Measurements from ENCODE around the gene STK17A. TPM values are rescaled to one million over a fixed set of nuclear protein-coding genes. Genes with fewer than 3 reads are reported as not detected.

Gene STK17A
- 74.9 and 111 TPM in 2 replicates for total RNA-seq (2014; rRNA removed; shearing (Covaris generic); ENCODE audit: low replicate concordance)

DNA sequence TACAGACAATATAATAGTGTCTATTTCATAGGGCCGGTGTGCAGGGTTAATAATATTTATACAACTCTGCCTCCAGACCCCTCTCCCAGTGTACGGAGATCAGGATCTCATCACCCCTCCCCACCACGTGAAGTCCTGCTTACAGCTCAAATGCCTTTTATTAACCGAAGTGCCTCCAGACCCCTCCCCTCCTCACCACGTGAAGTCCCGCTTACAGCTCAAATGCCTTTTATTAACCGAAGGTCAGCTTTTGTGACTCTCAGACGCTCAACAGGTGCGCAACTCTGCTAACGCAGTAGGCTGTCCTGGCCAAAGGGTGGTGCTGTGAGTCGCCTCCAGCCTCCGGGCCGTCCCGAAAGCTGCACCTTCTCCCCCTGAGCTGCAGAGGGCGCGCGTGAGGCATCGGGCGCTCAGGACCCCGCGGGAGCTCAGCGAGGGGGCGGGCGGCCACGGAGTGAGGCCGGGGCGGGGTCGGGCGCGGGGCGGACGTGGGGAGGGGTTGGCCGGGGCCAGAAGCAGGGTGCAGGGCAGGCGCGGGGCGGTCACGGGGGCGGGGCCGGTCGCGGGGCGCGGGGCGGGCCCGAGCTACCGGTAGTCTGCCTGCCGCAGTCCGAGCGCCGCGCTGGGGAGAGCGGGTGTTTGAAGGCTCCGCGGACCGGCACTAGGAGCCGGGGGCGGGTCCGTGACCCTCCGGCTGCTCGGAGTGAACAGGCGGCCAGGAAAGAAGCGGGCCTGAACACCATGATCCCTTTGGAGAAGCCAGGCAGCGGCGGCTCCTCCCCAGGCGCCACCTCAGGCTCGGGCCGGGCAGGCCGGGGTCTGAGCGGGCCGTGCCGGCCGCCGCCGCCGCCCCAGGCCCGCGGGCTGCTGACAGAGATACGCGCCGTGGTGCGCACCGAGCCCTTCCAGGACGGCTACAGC lies at the start of gene STK17A:
Gene STK17A, plus strand, starts transcription at position 606 of the 921 bp plus-strand sequence. Its CDS starts 136 bp downstream, at position 742.
- no peaks in the 10 kb centered on the region for H3K36me3 ChIP-seq
- H3K27me3 ChIP-seq = no peaks in the 10 kb centered on the region
- DNase-seq = peak; percentile 87
- peak within 1 kb of the TSS; percentile 75 for H3K4me3 ChIP-seq
- H3K9me3 ChIP-seq = no peaks in the 10 kb centered on the region

DNA sequence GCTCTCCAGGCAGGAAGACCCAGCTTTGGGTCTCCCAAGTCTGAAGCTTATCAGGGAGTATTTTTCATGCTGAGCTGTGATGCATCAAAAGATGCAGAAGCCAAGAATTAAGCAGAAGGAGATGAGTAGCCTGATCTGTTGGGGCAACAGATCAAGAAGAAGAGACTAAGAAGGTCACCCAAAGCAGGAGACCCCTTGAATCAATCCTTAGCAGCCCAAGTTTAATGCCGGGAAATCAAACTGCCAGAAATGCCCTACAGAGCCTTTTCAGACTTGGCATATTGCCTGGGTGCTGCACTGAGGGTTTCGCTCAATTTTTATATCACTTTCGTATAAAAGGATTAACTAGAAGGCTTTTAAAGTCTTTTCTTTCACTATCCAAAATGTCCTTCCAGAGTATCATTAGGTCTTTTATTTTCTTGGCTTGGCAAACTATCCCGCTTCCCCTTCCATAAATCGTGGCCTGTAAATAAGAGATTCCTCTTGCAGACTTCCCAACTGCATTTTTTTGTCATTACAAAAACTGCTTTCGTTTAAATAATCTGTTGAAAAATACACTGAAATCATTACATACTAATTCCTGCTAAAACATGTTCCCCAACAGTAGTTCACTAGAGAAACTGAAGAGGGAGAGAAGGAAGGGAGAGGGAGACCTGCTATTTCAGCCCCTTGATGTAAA lies 49.0 kb upstream of the STK17A start:
- Histone ChIP-seq H3K4me3 (no peak overlapping the region), H3K9me3 (no peaks in the 10 kb centered on the region), H3K27me3 (no peaks in the 10 kb centered on the region), H3K36me3 (no peaks in the 10 kb centered on the region)
- peak; percentile 7 for DNase-seq

DNA sequence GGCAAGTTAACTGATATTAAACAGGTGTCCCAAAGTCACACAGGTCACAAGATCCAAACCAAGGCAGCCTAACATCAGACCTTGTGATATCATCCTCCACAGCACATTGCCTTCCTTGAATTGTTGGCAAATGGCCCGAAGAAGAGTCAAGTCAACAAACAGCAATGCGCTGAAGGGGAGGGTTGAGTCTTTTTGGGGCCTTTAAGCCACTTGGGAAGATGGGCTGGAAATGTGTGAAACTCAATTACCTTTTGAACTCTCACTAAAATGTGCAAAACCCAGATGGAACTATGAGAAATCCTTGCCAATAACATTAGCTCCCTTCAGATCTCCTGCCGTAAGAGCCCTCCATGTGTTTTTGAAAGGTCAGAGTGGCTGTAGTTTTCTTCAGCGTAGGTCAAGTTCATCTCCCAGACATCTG lies 47.9 kb upstream of the STK17A start:
- H3K27me3 ChIP-seq = no peaks in the 10 kb centered on the region
- no peak for DNase-seq
- H3K4me3 ChIP-seq = no peak overlapping the region
- no peaks in the 10 kb centered on the region for H3K9me3 ChIP-seq
- H3K36me3 ChIP-seq = no peaks in the 10 kb centered on the region

DNA sequence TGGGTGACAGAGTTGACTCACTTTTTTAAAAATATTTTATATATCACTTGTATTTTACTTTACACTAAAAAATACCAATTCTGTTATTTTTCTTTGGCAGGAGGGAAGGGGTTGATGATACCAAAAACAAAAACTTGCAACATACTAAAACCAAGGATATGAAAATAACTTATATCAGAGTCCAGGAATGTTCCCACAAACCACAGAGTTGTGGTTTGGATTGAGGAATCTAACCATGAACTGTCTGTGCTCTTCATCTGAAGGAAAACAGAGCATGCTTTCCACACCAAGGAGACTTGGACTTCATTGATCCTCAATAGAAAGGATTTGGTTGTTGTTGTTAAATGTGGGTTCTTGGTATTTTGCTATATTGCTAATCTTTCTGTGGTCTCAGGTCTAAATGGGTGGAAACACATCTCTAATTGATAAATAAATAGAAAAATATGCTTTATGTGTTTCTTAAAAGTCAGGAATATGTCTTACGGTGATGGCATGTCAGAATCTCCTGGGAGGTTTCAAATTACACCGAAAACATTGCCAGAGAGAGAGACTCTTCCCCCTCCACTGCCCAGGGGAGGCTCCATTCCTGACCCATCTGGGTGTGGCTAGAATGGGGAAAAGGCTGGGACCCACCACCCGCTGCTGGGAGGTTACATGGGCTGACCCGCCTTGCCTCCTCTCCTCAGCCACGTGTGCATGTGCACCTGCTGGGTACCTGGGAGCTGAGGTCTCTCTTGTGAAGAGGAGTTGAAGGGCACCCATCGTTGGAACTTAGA lies 46.9 kb upstream of the STK17A start:
- Histone ChIP-seq H3K4me3 (no peak overlapping the region), H3K9me3 (no peaks in the 10 kb centered on the region), H3K36me3 (no peaks in the 10 kb centered on the region), H3K27me3 (no peaks in the 10 kb centered on the region)
- peak; percentile 57 for DNase-seq

DNA sequence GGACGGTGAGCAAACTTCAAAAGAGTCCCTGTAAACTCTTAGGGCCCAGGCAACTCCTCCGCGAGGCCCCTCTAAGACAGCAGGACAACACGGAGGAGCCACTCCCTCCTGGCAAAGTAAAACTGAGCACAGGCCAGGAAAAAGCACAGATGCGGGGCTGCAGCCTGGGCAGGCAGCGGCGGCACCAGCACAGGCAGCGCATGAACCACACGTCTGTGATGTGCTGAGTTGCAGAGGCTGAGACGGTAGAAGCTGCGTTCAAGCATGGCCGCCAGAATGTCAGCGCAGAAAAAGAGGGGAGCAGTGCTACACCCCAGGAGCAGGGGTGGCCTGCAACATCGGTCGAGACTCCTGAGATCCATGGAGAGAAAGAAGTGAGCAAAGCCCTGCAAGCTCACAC lies 46.1 kb upstream of the STK17A start:
- Histone ChIP-seq H3K27me3 (no peaks in the 10 kb centered on the region), H3K4me3 (no peak overlapping the region), H3K9me3 (no peaks in the 10 kb centered on the region), H3K36me3 (no peaks in the 10 kb centered on the region)
- no peak for DNase-seq

DNA sequence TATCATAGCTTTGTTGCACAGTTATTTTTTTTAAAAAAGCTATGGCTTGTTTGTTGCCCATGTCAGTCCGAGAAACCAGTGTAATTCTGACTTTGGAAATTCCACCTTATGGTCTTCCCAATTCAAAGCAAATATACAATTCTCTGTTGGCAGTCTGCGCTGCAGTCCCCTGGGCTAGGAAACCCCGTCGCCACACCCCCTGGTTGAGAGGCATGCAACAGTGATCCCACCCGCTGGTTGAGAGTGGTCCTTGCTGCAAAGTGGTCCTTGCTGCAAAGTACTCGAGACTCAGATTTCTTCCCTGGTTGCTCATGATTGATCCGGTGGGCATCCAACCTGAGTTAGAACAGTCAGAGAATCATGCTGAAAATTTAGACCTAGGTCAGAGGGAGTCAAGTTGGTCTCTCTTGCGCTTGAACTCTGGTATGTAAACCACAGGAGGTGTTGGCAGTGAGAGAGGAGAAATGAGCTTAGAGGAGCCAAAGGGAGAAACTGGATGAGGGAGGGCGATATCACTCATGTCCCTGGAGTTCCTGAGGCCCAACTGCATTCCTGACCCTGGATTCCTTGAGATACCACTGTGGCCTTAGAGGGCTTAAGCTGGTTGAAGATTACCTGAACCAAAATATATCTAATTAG lies 45.0 kb upstream of the STK17A start:
- Histone ChIP-seq H3K36me3 (no peaks in the 10 kb centered on the region), H3K9me3 (no peaks in the 10 kb centered on the region), H3K27me3 (no peaks in the 10 kb centered on the region), H3K4me3 (no peak overlapping the region)
- peak; percentile 64 for DNase-seq

DNA sequence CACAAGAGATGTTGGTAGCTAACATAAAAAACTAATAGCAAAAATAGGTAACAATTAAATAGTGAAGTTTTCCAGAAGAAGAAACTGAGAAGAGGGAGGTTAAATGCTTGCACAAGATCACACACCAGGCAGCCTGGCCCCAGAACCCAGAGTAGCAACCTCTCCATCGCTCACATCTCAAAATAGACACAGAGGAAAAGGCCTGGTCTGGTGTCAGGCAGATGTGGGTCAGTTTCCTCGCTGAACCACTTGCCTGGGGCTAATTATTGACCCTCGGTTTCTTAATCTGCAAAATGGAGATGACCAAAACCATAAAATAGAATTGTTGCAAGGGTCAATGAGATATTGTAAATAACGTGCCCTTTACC lies 44.5 kb upstream of the STK17A start:
- Histone ChIP-seq H3K9me3 (no peaks in the 10 kb centered on the region), H3K4me3 (no peak overlapping the region), H3K27me3 (no peaks in the 10 kb centered on the region), H3K36me3 (no peaks in the 10 kb centered on the region)
- DNase-seq = no peak

DNA sequence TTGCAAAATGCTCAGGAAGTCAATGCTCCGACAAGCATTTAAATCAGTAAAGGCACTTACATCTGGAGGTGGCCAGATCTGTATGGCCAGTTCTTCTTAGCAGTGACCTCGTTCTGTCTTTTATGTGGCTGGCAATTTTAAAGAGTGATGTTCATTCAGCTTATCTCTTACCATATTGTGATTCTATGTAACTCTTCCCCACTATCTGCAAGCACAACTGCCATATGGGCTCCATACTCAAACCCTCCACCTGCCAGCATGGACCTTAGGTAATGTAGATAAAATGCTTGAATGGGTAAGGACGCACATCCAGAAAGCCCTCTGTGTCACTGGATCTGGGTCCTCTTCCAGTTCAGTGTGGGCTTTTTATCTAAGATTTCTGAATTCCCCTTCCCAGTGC lies 42.4 kb upstream of the STK17A start:
- no peak for DNase-seq
- no peaks in the 10 kb centered on the region for H3K27me3 ChIP-seq
- H3K36me3 ChIP-seq = no peaks in the 10 kb centered on the region
- H3K9me3 ChIP-seq = no peaks in the 10 kb centered on the region; the same call in 1 of the 2 replicates
- no peak overlapping the region for H3K4me3 ChIP-seq

DNA sequence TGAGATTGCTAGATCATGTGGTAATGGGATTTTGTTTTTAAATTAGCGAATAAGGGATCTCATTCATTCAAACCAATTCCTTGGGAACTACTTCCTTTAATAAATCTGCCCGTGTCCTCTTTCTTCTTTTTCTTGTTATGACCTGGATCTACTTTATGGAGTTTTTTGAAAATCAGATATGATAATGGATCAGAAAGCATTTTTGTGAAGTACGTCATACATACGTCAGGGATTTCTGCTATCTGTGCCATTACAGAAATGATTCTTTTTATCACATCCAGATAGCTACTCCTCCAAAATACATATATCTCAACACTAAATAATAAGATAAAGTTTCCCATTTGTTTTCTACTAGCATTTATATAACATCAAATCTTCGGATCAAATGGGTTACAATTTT lies 40.2 kb upstream of the STK17A start:
- Histone ChIP-seq H3K27me3 (no peaks in the 10 kb centered on the region), H3K4me3 (no peak overlapping the region), H3K36me3 (no peaks in the 10 kb centered on the region), H3K9me3 (no peaks in the 10 kb centered on the region; the same call in 1 of the 2 replicates)
- no peak for DNase-seq

DNA sequence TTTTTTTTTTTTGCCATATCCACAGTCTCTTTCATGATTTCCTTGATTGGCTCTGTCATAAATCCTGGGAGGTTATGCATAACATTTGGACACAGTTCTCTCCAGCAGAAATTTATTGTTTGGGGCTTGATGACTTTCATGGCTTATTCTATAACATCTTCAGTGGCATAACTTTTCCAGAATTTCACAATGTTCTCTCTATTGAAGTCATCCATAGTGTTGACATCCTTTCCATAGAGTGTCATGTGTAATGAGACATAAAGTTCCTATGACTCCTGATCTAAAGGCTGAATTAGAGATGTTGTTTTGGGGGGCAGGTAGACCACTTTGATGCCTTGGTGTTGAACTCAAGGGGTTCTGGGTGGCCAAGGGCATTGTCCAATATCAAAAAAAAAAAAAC lies 36.7 kb upstream of the STK17A start:
- no peak for DNase-seq
- H3K27me3 ChIP-seq = no peaks in the 10 kb centered on the region
- H3K4me3 ChIP-seq = no peak overlapping the region
- no peaks in the 10 kb centered on the region for H3K36me3 ChIP-seq
- H3K9me3 ChIP-seq = no peaks in the 10 kb centered on the region; the same call in 1 of the 2 replicates

DNA sequence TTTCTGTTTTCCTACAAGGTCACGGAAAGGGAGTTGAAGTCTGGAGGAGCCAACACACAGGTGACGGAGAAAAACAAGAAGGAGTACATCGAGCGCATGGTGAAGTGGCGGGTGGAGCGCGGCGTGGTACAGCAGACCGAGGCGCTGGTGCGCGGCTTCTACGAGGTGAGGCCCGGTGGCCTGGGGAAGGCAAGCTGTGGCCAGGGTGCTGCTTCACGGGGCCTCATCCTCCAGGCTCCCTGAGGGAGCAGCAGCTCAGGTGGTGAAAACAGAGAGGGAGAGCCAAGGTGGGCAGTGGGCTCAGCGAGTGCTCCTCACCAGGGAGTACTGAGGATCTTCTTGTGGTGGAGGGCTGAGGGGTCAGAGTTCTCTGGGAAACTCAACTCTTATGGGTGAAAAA lies 32.5 kb upstream of the STK17A start:
- Histone ChIP-seq H3K9me3 (no peaks in the 10 kb centered on the region), H3K36me3 (no peaks in the 10 kb centered on the region), H3K4me3 (no peak overlapping the region), H3K27me3 (no peaks in the 10 kb centered on the region)
- DNase-seq = no peak

DNA sequence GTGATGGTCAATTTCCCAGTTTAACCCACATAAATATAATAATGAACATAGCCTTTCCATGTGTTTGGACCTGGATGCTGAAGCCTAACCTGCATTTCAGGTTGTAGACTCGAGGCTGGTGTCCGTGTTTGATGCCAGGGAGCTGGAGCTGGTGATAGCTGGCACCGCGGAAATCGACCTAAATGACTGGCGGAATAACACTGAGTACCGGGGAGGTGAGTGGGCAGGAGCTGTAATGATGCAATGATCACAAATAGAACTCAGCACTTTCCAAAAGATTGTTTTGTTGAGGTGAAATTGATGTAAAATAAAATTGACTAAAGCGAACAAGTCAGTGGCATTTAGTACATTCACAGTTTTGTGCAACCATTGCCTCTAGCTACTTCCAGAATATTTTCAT lies 30.8 kb upstream of the STK17A start:
- no peaks in the 10 kb centered on the region for H3K36me3 ChIP-seq

DNA sequence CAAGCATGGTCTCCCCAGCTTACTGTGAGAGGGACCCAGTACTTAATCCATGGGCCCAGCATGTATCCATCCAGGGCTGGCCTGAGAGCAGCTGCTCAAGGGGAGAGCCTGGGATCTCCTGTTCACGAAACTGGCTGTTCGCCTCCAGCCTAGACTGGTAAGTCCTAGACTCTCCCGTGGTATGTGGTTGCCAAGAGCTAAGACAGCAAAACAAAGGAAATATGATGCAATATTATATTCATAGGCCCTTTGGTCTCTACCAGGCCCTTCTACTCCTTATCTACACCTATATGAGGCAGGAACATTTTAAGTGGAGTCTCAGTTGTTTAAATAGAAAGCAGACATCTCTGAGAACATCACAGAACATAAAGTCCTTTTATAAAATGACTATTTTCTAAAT lies 28.9 kb upstream of the STK17A start:
- DNase-seq = peak; percentile 49
- Histone ChIP-seq H3K9me3 (no peaks in the 10 kb centered on the region), H3K27me3 (no peaks in the 10 kb centered on the region)

More for the DNA sequence above, 30.8 kb upstream of the STK17A start:
- no peaks in the 10 kb centered on the region for H3K27me3 ChIP-seq
- H3K4me3 ChIP-seq = no peak overlapping the region
- H3K9me3 ChIP-seq = no peaks in the 10 kb centered on the region
- no peak for DNase-seq

DNA sequence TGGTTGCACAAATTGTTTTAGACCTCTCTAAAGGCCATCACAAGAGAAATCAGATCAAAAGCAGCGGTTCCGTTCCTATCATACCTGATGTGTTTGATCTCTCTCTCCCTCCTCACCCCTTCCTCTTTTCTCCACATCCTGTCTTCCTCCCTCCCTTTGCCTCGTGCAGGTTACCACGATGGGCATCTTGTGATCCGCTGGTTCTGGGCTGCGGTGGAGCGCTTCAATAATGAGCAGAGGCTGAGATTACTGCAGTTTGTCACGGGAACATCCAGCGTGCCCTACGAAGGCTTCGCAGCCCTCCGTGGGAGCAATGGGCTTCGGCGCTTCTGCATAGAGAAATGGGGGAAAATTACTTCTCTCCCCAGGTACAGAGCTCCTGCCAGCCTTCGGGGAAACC lies 28.5 kb upstream of the STK17A start:
- Histone ChIP-seq H3K27me3 (no peaks in the 10 kb centered on the region), H3K36me3 (no peaks in the 10 kb centered on the region), H3K9me3 (no peaks in the 10 kb centered on the region), H3K4me3 (no peak overlapping the region)
- DNase-seq = no peak

More for the DNA sequence above, 28.9 kb upstream of the STK17A start:
- no peaks in the 10 kb centered on the region for H3K36me3 ChIP-seq
- H3K4me3 ChIP-seq = no peak overlapping the region

DNA sequence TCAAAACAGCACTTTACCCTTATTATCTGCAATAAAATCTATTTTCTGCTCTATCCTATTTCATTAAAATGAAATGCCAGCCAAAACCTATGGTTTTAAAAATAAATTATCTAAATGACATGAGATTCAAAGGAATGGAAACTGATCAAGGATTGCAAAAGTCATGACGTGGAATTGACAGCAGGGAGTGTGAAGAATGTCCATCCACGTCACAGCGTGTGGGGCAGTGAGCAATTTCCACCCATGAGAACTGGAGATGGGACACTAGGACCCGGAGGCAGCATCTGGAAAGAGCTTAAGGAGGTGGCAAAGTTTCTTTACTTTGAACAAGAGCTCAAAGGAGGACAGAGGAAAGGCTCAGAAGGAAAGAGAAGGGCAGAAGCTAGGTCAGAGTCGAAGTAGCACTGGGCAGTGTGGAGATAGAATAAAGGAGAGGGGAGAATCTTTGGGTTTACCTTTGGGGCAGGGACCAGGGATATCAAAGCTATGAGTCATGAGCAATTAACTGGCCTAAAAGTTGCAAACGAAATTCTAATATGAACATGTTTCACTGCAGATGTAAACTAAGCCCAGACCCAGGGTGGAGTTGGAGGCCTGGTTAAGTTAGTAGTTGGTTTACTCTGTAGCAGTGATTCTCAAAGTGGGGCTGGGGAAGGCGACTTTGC lies 24.9 kb upstream of the STK17A start:
- DNase-seq = no peak
- Histone ChIP-seq H3K9me3 (no peaks in the 10 kb centered on the region), H3K4me3 (no peak overlapping the region), H3K27me3 (no peaks in the 10 kb centered on the region), H3K36me3 (no peaks in the 10 kb centered on the region)
